Neural progenitor cell (in vitro differentiated cells): ENCODE data around the gene KDM6A. TPM values are rescaled to one million over a fixed set of nuclear protein-coding genes. Genes with fewer than 3 reads are reported as not detected.
"Not testable (repeated sequence)": the region's sequence is repeated elsewhere in the genome, so short reads cannot be mapped to it uniquely, and the experiment has no call there.

Experiments
- DNase-seq: peaks from one replicate; pipeline ENCODE4 v3.0.0-alpha.2; 2016; ENCODE audit warnings: low spot score
- H2AFZ ChIP-seq: fragments of 200-600 bp; sonication (generic); replicated peaks from 2 replicates; pipeline ENCODE4 v1.6.1; 2016; ENCODE audit warnings: antibody characterized with exemption
- H3F3A ChIP-seq: fragments of 200-600 bp; sonication (generic); 2 replicates; pipeline ENCODE4 v1.6.1; 2016; ENCODE audit warnings: antibody characterized with exemption, low read depth
- H3K27ac ChIP-seq: fragments of 200-600 bp; sonication (generic); 2 replicates; pipeline ENCODE4 v1.5.1; 2016; ENCODE audit warnings: mild to moderate bottlenecking
- H3K27me3 ChIP-seq: fragments of 200-600 bp; sonication (generic); 2 replicates; pipeline ENCODE4 v1.6.1; 2016; ENCODE audit warnings: mild to moderate bottlenecking, moderate library complexity
- H3K36me3 ChIP-seq: fragments of 200-600 bp; sonication (generic); 2 replicates; pipeline ENCODE4 v1.5.1; 2016
- H3K4me1 ChIP-seq: fragments of 200-600 bp; sonication (generic); 2 replicates; pipeline ENCODE4 v1.6.1; 2016; ENCODE audit warnings: mixed run types
- H3K4me2 ChIP-seq: fragments of 200-600 bp; sonication (generic); 2 replicates; pipeline ENCODE4 v1.6.1; 2016
- H3K4me3 ChIP-seq: fragments of 200-600 bp; sonication (generic); 2 replicates; pipeline ENCODE4 v1.5.1; 2016
- H3K79me2 ChIP-seq: fragments of 200-600 bp; sonication (generic); 2 replicates; pipeline ENCODE4 v1.6.1; 2016; ENCODE audit warnings: low read depth
- H3K9ac ChIP-seq: fragments of 200-600 bp; sonication (generic); 2 replicates; pipeline ENCODE4 v1.6.1; 2016
- H3K9me3 ChIP-seq: fragments of 200-600 bp; sonication (generic); 2 replicates; pipeline ENCODE4 v1.5.1; 2016; ENCODE audit warnings: low read depth
- H4K20me1 ChIP-seq: fragments of 200-600 bp; sonication (generic); 2 replicates; pipeline ENCODE4 v1.6.1; 2016; ENCODE audit warnings: low read depth
- H3K27ac Mint-ChIP-seq: 3 replicates; pipeline ENCODE4 v1.8.0; 2021; ENCODE audit warnings: mixed read lengths
- H3K27me3 Mint-ChIP-seq: 2 replicates; pipeline ENCODE4 v1.8.0; 2022; ENCODE audit warnings: low read depth, mild to moderate bottlenecking, inconsistent platforms, moderate library complexity, mixed read lengths; ENCODE audit not compliant: insufficient read depth
- H3K36me3 Mint-ChIP-seq: 3 replicates; pipeline ENCODE4 v1.8.0; 2021; ENCODE audit warnings: mixed read lengths
- H3K4me1 Mint-ChIP-seq: 3 replicates; pipeline ENCODE4 v1.8.0; 2021; ENCODE audit warnings: mixed read lengths
- H3K4me3 Mint-ChIP-seq: 3 replicates; pipeline ENCODE4 v1.8.0; 2021; ENCODE audit warnings: mild to moderate bottlenecking, moderate library complexity, mixed read lengths
- H3K9me3 Mint-ChIP-seq: 3 replicates; pipeline ENCODE4 v1.8.0; 2020; ENCODE audit warnings: mixed read lengths
- CTCF ChIP-seq: fragments of 200-600 bp; sonication (generic); IDR thresholded peaks from 2 replicates; pipeline ENCODE4 v1.5.1; 2017; ENCODE audit warnings: antibody characterized with exemption, mild to moderate bottlenecking
- EZH2 ChIP-seq: fragments of 200-600 bp; sonication (generic); IDR thresholded peaks from 2 replicates; pipeline ENCODE4 v1.6.1; 2017; ENCODE audit warnings: antibody characterized with exemption, mild to moderate bottlenecking, moderate library complexity
- EZH2phosphoT487 ChIP-seq: fragments of 200-600 bp; sonication (generic); IDR thresholded peaks from 2 replicates; pipeline ENCODE4 v1.6.1; 2017; ENCODE audit warnings: antibody characterized with exemption
- total RNA-seq: library from RNA; depleted of rRNA; stranded (reverse); fragments of >200 nt; gene quantifications from 2 replicates; pipeline ENCODE4 v1.2.3, GENCODE V29; 2015; ENCODE audit warnings: low replicate concordance

The KDM6A gene
- total RNA-seq, 1 donor from 2014 or later: 56.2 TPM

GRCh38 chrX:44889824-44890223, 16.8 kb downstream of the KDM6A start:
- H4K20me1 ChIP-seq: peaks cover 24% of the 10 kb centered on the region
- no peaks in the 10 kb centered on the region for H3K4me1 Mint-ChIP-seq
- peaks cover 100% of the 10 kb centered on the region for H3K79me2 ChIP-seq
- peaks cover 52% of the 10 kb centered on the region for H3K9me3 Mint-ChIP-seq
- no peaks in the 10 kb centered on the region for H3K27me3 Mint-ChIP-seq
- no peak for DNase-seq
- H3K36me3 Mint-ChIP-seq: peaks cover 13% of the 10 kb centered on the region
- no peak overlapping the region for H2AFZ ChIP-seq
- TF ChIP-seq EZH2phosphoT487: no peak
- TF ChIP-seq EZH2: no peak
- TF ChIP-seq CTCF: no peak
- no peak overlapping the region for H3K4me3 Mint-ChIP-seq
- H3K27ac ChIP-seq: no peak overlapping the region
- H3K4me3 ChIP-seq: no peak overlapping the region
- H3F3A ChIP-seq: no peaks in the 10 kb centered on the region
- no peak overlapping the region for H3K9ac ChIP-seq
- H3K36me3 ChIP-seq: no peaks in the 10 kb centered on the region
- no peak overlapping the region for H3K4me2 ChIP-seq
- H3K4me1 ChIP-seq: no peaks in the 10 kb centered on the region
- H3K27me3 ChIP-seq: no peaks in the 10 kb centered on the region
- no peak overlapping the region for H3K27ac Mint-ChIP-seq
- H3K9me3 ChIP-seq: peaks cover 13% of the 10 kb centered on the region

- Histone ChIP-seq H3K4me3 (no peak overlapping the region), H3K27ac (no peak overlapping the region), H3K4me2 (no peak overlapping the region), H3K9me3 (peaks cover 13% of the 10 kb centered on the region), H4K20me1 (peaks cover 21% of the 10 kb centered on the region), H3K79me2 (peaks cover 100% of the 10 kb centered on the region), H3K27me3 (no peaks in the 10 kb centered on the region), H3K4me1 (no peaks in the 10 kb centered on the region), H3K36me3 (no peaks in the 10 kb centered on the region), H3F3A (no peaks in the 10 kb centered on the region), H2AFZ (no peak overlapping the region), H3K9ac (no peak overlapping the region)
- peaks cover 52% of the 10 kb centered on the region for H3K9me3 Mint-ChIP-seq
- no peak for TF ChIP-seq EZH2
- no peak for TF ChIP-seq CTCF
- TF ChIP-seq EZH2phosphoT487: no peak
- H3K27ac Mint-ChIP-seq: no peak overlapping the region
- DNase-seq: no peak
- H3K4me1 Mint-ChIP-seq: no peaks in the 10 kb centered on the region
- no peak overlapping the region for H3K4me3 Mint-ChIP-seq
- H3K36me3 Mint-ChIP-seq: peaks cover 12% of the 10 kb centered on the region
- H3K27me3 Mint-ChIP-seq: no peaks in the 10 kb centered on the region
These were observed 17.3 kb downstream of the KDM6A start for GRCh38 chrX:44890247-44890646.

GRCh38 chrX:44890687-44891086, 17.7 kb downstream of the KDM6A start:
- DNase-seq, H3K4me1 Mint-ChIP-seq, H3K4me3 Mint-ChIP-seq, H3K4me2 ChIP-seq, H3K27ac Mint-ChIP-seq, H3K4me1 ChIP-seq, H3F3A ChIP-seq, H3K9ac ChIP-seq, H3K27me3 ChIP-seq, H2AFZ ChIP-seq, H3K36me3 ChIP-seq, H3K27me3 Mint-ChIP-seq, H3K4me3 ChIP-seq, H3K27ac ChIP-seq: not testable (repeated sequence)
- peaks cover 14% of the 10 kb centered on the region for H3K36me3 Mint-ChIP-seq
- Histone ChIP-seq H4K20me1 (peaks cover 17% of the 10 kb centered on the region), H3K79me2 (peaks cover 100% of the 10 kb centered on the region), H3K9me3 (peaks cover 13% of the 10 kb centered on the region)
- peaks cover 54% of the 10 kb centered on the region for H3K9me3 Mint-ChIP-seq

GRCh38 chrX:44891642-44892041, 18.7 kb downstream of the KDM6A start:
- H4K20me1 ChIP-seq: peaks cover 14% of the 10 kb centered on the region
- no peak for TF ChIP-seq EZH2phosphoT487
- no peak for TF ChIP-seq CTCF
- no peak for TF ChIP-seq EZH2
- H3K4me3 Mint-ChIP-seq: no peak overlapping the region
- no peaks in the 10 kb centered on the region for H3K4me1 Mint-ChIP-seq
- H3K79me2 ChIP-seq: peaks cover 100% of the 10 kb centered on the region
- no peaks in the 10 kb centered on the region for H3K27me3 Mint-ChIP-seq
- no peak overlapping the region for H3K9ac ChIP-seq
- no peaks in the 10 kb centered on the region for H3K4me1 ChIP-seq
- no peaks in the 10 kb centered on the region for H3F3A ChIP-seq
- H3K27ac ChIP-seq: no peak overlapping the region
- peaks cover 17% of the 10 kb centered on the region for H3K9me3 ChIP-seq
- H3K27ac Mint-ChIP-seq: no peak overlapping the region
- H3K36me3 Mint-ChIP-seq: peaks cover 12% of the 10 kb centered on the region
- H3K4me2 ChIP-seq: no peak overlapping the region
- H2AFZ ChIP-seq: no peak overlapping the region
- H3K9me3 Mint-ChIP-seq: peaks cover 54% of the 10 kb centered on the region
- no peak for DNase-seq
- H3K36me3 ChIP-seq: no peaks in the 10 kb centered on the region
- no peaks in the 10 kb centered on the region for H3K27me3 ChIP-seq
- H3K4me3 ChIP-seq: no peak overlapping the region
